Keratinocyte (primary cell): Measurements from ENCODE around the gene URB2.

Experiments
- CTCF ChIP-seq, 3 experiments: IDR thresholded peaks in 1 of 3; conservative IDR thresholded peaks in 1 of 3; optimal IDR thresholded peaks in 1 of 3; 2 replicates in 2 of 3; 3 replicates in 1 of 3; pipeline versions ENCODE3 to v1.5.1; 2011; ENCODE audit warnings: low read length in 3 of 3, mild to moderate bottlenecking in 3 of 3, moderate library complexity in 2 of 3, control low read depth in 1 of 3, inconsistent platforms in 1 of 3; ENCODE audit not compliant: insufficient read depth in 2 of 3; ENCODE audit errors: extremely low read depth in 1 of 3
- EZH2 ChIP-seq: IDR thresholded peaks from one replicate; pipeline ENCODE4 v1.6.1; 2012; ENCODE audit warnings: inconsistent platforms, mild to moderate bottlenecking, low read length, moderate library complexity

GRCh38 chr1:229669333-229669732, 43.3 kb downstream of the URB2 start:
- TF ChIP-seq EZH2: no peak
- TF ChIP-seq CTCF (optimal IDR thresholded peaks at IDR 0.05 in 1 of 3, IDR thresholded peaks at IDR 0.05 in 1 of 3, conservative IDR thresholded peaks at IDR 0.05 in 1 of 3; ENCODE audit: extremely low read depth in 1 of 3, insufficient read depth in 2 of 3, low read length in 3 of 3): no peak
